CD4-positive, alpha-beta T cell treated with Interferon gamma for 1 hour (primary cell): Measurements from ENCODE around the gene BHLHE23.

Experiments
- DNase-seq: peaks from one replicate; pipeline ENCODE4 v3.0.0-alpha.2; 2020

Gene BHLHE23

DNA sequence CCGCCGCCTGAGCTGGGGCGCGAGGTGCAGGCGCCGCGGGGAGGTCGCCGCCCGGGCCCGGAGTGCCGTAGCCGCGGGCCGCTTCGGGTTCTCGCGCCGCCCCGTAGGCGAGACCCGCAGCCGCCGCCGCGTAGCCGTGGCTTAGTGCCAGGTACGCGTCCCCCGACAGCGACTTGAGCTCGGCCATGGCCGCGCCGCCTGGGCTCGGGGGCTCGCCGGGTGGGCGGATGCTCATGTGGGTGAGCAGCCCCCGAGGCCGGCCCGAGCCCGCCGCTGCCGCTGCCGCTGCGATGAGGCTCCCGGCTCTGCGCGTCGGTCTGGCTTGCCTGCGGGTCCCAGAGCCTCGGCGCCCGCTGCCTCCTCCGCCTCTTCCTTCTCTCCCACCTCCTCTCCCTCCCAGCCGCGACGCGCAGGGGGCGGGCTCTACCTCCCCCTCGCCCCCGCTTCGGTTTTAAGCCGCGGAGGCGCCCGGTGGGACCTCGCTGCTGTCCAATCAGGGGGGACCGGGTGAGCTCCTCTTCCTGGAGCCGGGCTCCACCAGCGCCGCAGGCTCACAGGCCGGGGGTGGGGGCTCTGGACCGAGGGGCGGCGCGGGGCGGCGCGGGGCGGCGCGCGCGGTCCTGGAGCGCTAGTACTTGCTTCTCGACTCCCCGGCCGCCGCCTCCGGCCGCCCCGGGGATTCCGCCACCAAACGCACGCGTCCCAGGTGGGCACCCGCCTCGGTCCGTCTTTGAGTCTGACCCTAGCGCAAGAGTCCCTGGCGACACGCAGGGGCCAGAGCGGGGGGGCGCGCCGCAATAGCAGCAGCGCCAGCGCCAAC is at the start of gene BHLHE23:
Gene BHLHE23, minus strand, starts transcription at position 425 of the 820 bp plus-strand sequence. Its CDS starts 190 bp downstream, at position 235.
- no peak for DNase-seq

- DNase-seq = no peak
These were observed 48.9 kb upstream of the BHLHE23 start for GRCh38 chr20:63055575-63056235.

DNA sequence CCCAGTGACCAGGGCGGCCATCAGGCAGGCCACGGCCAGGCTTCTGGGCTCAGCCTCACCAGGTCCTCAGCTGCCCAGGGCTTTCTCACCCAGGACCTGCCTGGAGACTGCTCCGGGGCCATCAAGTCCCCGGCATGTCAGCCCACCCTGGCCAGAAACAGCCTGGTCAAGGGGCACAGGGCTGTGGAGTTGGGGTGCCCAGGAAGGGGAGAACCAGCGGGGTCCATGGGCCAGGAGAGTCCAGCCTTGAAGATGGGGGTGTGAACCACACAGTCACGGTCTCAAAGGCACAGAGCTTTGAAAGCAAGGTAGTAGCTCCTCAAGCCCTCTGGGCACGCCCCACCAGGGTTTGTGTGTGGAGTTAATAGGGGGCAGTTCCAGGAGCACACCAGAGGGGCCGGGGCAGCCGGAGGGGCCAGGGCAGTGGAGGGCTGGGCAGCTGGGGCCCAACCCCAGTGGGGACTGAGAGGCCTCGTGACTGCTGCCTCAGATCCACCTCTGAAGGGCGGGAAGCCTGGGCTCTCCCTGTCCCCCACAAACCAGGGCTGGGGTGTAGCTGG is 48.0 kb upstream of the BHLHE23 start:
- DNase-seq = no peak

DNA sequence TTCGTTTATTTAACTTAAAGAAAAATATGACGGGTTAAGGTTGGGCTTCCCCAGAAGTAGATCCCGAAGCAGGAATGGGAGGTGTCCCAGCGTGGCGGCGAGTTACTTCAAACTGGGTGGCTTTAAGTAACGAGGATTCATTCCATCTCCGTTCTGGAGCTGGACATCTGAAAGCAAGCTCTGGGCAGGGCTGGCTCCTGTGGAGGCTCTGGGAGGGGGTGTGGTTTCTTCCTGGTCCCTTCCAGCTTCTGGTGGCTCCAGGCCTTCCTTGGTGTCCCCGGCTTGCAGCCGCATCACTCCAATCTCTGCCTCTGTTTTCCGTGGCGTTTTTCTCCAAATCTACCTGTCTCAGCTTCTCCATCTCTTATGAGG is 47.3 kb upstream of the BHLHE23 start:
- no peak for DNase-seq

DNA sequence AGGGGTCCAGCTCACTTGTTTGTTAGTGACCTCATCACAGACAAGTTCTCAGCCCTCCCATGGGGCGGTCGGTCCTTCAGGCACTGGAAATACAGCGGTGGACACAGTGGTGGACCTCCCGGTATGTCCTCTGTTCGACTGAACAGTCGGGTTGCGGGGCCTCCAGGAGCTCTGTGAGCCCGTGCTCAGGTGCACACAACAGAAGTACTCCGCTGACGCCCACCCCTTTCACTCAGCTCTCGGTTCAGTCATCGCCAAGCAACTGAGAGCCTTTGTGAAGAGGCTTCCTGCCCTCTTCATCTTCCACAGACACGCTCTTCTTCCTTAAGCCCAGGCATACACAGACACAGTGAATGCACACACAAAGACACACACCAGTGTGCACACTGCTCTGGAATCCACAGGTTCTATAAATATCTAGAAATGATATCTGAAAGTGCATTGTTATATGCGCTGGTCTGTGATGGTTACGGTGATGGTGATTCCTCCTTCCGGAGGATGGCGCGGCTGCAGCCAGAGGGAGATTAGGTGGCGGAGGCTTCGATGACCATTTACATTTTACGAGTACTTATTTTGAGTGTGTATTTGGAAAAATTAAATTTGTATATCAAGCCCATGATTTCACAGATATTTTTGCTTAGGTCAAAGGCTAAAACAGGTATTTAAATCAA is 46.8 kb upstream of the BHLHE23 start:
- no peak for DNase-seq

DNA sequence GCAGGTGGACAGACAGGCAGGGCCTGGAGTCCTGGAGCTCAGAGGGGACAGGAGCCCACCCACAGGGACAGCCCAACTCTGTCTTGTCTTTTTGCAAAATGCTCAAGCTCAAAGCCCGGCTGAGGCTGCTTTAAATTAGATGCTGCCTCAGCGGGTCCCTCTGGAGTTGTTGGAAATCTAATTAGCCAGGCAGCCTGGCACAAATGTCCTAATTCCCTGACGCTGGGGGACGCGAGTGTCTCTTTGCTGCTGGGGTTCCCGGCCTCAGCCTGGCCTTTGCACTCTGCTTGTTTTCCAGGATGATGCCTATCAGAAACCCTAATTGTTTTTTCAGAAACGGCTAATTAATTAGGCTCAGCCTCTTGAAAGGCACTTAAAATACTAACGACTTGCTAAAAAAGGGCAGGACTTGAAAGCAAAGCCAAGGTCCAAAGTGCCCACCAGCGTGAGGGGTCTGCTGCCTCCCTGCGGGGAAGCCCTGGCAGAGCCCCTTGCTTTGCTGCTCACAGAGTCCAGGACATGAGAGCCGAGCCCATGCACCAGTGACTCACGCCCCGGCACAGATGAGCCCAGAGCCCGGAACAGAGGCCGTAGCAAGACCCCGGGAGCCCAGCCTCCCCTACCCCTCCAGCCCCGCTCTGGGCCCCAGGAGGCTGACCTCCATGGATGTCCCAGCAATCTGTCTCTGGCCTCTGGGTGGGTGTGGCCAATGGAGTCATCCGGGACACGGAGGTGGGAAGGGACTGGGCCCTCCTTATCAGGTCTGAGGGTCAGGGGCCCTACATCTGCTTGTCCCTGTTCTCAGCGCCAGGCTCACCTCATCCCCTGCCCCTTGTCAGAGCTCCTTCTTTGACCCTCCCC is 46.0 kb upstream of the BHLHE23 start:
- no peak for DNase-seq

DNA sequence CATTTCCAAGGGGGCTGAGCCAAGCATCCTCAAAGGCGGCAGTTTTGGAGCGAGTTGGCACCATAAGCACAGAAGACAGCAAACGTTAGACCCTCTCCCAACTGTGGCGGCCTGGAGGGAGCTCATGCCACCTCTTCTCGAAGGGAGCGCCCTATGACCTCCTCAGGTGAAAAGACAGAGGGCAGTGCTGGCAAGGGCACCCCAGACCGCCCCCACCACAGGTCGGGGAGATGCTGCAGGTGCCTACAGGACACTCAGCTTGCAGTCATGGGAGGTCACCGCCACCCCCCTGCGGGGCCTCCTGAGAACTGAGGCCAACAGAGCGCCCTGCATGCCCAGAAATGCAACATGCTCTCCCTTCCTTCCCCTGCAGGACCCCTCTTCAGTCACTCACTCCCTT is 45.1 kb upstream of the BHLHE23 start:
- DNase-seq = no peak

- DNase-seq = no peak
These were observed 44.6 kb upstream of the BHLHE23 start for GRCh38 chr20:63051186-63051860.

- no peak for DNase-seq
These were observed 43.6 kb upstream of the BHLHE23 start for GRCh38 chr20:63050406-63050805.

GRCh38 chr20:63049561-63050221 is 42.9 kb upstream of the BHLHE23 start:
- DNase-seq = no peak

GRCh38 chr20:63049191-63049518 is 42.4 kb upstream of the BHLHE23 start:
- no peak for DNase-seq

DNA sequence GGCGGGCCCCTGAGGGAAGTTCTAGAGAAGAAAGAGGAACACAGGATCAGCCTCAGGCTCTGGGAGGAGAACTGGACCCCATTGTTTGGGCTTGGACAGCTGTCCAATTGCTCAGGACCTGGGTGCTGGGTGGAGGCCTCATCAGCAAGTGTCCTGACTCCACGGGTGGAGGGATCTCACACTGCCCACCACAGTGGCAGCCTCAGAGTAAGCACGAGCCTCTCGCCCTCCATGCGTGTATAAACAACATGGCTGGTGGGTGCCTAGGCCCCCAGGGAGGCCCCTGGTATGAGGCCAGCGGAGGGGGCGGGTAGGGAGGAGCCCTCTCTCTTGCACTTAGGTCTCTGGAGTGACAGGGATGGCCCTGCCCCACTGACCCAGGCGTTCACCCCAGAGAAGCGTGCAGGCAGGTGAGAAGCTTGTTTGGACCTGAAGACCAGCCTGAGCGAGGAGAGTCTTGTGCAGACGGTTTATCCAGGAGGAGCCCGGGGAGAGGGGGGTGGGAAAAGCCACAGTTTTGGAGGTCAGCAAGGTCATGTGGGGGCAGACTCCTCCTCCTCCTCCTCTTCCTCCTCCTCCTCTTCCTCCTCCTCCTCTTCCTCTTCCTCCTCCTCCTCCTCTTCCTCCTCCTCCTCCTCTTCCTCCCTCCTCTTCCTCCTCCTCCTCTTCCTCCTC is 41.9 kb upstream of the BHLHE23 start:
- DNase-seq = no peak

GRCh38 chr20:63047946-63048345 is 41.2 kb upstream of the BHLHE23 start:
- no peak for DNase-seq

GRCh38 chr20:63047267-63047666 is 40.5 kb upstream of the BHLHE23 start:
- DNase-seq = no peak

DNA sequence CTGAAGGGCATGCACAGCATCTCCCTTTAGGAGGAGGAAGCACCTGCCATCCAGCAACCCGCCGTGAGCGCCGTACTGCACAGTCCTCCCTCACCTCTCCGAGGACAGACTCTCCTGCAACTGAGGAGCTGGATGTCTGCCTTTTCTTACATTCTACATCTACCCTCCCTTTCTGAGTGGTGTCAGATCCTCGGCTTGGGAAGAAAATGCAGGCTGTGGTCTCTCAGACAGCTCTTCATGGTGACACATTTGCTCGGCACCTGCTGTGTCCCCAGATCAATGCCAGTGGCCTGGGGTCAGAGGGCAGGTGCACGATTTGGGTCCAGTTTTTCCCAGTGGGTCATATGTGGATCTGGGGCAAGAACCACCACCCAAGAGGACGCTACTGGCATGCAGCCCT is 40.1 kb upstream of the BHLHE23 start:
- DNase-seq = no peak

DNA sequence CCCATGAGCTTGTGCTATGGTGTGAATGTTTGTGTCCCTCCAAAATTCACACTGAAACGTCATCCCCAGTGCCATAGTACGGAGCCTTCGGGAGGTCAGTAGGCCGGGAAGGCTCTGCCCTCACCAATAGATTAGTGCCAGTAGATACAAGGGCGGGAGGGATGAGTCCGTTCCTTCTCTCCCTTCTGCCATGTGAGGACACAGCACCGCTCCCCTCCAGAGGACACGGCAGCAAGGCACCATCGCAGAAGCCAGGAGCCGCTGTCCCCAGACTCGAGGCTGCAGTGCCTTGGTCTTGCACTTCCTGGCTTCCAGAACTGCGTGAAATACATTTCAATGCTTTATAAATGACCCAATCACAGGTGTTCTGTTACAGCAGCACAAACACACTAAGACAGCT is 39.2 kb upstream of the BHLHE23 start:
- no peak for DNase-seq

- no peak for DNase-seq
These were observed 38.6 kb upstream of the BHLHE23 start for GRCh38 chr20:63045401-63045800.

DNA sequence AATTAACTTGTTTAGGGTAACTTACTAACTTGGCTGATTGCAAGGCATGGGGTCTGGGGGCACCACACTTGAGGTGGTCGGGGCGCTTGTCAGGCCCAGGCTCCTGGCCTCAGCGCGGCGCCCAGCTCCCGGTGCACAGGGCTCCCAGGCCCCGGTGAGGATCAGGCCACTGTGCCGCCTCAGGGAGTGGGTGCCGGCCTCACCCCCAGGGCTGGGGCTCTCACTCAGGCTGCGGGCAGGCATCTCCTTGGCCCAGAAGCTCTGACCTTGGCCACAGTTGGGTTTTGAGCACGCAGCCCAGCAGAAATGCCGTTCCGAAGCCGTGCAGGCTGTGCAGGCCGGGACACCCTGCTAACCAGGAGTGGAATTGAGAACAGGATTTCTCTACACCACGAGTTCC is 37.8 kb upstream of the BHLHE23 start:
- no peak for DNase-seq

DNA sequence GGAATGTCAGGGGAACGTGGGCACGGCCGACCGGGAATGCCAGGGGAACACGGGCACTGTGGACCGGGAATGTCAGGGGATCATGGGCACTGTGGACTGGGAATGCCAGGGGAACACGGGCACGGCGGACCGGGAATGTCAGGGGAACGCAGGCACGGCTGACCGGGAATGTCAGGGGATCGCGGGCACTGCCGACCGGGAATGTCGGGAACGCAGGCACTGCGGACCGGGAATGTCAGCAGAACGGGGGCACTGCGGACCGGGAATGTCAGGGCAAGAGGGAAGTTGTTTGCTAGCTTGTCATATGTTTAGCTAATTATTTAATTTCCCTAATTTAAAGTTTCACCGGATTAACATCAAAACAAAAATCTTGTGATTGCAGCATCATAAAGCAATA is 37.4 kb upstream of the BHLHE23 start:
- no peak for DNase-seq

- DNase-seq = no peak
These were observed 36.8 kb upstream of the BHLHE23 start for GRCh38 chr20:63043348-63044203.
